HG02938 (cell line): ENCODE data around the gene FAM171A1.

ENCODE experiments used
- ATAC-seq: cut with Tn5 transposase; IDR thresholded peaks from one replicate; pipeline ENCODE4 v1.9.1; 2021; ENCODE audit warnings: mild to moderate bottlenecking, moderate library complexity; ENCODE audit not compliant: unreplicated experiment

The FAM171A1 gene

GRCh38 chr10:15253951-15254807 lies 116.9 kb downstream of the FAM171A1 start:
- ATAC-seq: no peak

DNA sequence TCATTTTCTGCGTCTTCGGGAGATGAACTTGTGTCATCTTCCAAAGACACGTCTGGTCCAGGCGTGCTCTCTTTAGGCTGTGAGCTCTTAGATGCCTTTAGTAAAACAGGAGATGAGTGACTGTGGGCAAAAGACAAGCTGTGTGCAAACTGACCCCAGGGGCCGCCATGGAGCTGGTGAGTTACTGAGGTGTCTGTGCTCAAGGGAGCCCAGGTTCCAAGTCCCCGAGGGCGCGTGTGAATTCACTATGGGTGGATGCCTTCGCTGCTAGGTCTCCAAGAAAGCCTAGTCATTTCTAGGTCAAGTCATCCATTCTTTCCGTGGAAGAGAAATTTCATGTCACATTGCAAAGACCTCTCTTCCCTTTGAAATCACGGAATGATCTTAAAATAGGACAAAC lies 118.7 kb downstream of the FAM171A1 start:
- no peak for ATAC-seq

- ATAC-seq: no peak
Measured at GRCh38 chr10:15251791-15252380, 119.2 kb downstream of the FAM171A1 start.

GRCh38 chr10:15245530-15245929 lies 125.6 kb downstream of the FAM171A1 start:
- ATAC-seq: no peak

DNA sequence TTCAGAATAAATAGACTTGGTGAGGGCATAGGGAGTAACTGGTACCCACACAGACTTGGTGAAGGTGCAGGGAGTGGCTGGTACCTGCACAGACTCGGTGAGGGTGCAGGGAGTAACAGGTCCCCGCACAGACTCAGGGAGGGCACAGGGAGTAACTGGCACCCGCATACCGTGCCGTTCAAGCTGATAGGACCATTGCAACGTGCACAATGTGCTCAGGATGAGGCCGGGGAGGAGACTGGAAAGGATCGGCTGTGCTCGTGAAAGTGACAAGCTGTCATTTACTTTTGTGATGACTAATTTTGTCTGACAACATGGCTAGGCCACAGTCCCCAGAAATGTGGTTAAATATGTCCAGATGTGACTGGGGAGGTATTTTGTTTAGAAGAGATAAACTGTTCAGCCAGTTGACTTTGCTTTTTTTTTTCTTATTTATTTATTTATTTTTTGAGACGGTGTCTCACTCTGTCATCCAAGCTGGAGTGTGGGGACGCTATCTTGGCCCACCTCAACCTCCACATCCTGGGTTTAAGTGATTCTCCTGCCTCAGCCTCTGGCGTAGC lies 126.4 kb downstream of the FAM171A1 start:
- ATAC-seq: no peak

GRCh38 chr10:15242261-15242840 lies 128.7 kb downstream of the FAM171A1 start:
- ATAC-seq: no peak

- ATAC-seq: no peak
Measured at GRCh38 chr10:15241306-15241705, 129.8 kb downstream of the FAM171A1 start.

- no peak for ATAC-seq
Measured at GRCh38 chr10:15238555-15239335, 132.3 kb downstream of the FAM171A1 start.

- no peak for ATAC-seq
Measured at GRCh38 chr10:15237351-15237750, 133.7 kb downstream of the FAM171A1 start.

DNA sequence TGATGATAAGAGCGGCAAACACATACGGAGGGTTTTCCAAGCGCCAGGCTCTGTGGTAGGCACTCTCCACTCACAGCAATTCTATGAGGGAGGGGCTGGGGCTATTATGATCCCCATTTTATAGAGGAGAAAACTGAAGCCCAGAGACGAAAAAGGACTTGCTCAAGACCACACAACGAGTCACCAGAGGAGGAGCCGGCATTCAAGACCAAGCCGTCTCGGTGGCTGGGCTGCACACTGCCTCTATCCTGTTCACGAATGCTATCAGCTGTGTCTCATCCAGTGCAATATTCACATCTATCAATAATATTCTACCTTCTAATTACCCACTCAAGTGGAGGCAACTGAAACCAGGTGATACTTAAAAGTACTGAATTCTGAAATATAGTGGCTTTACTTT lies 134.7 kb downstream of the FAM171A1 start:
- ATAC-seq: no peak

DNA sequence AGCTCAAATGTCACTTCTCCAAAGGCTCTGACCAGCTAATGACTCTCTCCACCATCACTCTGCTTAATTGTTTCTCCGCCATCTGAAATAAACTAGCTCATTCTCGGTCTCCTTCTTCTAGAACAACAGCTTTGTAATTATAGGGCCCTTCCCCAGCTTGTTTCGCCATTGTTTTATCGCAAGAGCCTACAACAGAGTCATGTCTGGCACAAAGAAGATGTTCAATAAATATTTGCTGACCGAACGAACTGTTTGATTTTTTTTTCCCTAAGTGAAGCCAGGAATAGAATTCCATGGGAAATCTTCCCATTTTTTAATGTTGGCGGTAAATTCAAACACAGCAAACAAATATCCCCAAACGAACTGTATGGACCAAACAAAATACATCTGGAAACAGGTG lies 138.8 kb downstream of the FAM171A1 start:
- ATAC-seq: no peak

DNA sequence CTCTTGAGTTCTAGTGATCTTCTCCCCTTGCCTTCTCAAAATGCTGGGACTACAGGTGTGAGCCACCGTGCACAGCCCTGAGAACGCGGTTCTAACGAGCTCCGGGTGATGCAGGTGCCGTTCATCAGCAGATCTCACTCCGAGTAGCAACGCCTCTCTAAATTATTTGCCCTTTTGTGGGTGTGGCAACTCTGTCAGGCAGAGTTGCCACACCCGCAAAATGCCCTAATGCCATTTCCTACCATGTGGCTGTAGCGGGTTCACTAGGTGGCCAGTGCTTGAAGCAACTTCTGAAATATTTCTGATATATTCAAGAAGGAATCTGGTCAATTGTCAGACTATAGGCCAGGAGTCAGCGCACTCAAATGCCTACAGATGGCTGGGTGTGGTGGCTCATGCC lies 139.7 kb downstream of the FAM171A1 start:
- ATAC-seq: no peak

- no peak for ATAC-seq
Measured at GRCh38 chr10:15230257-15230656, 140.8 kb downstream of the FAM171A1 start.

GRCh38 chr10:15229268-15229667 lies 141.8 kb downstream of the FAM171A1 start:
- ATAC-seq: no peak

DNA sequence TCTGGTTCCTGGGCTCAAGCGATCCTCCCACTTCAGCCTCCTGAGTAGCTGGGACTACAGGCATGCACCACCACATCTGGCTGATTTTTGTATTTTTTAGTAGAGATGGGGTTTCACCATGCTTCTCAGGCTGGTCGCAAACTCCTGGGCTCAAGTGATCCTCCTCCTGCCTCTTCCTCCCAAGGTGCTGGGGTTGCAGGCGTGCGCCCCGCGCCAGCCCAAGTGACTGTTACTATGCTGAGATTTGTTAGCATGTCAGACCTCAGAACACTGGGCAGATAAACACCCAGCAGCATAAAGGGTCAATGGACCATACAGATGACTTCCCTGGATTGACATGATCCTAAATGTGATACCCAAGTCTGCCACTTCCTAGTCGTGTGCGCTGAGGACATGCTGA lies 142.7 kb downstream of the FAM171A1 start:
- ATAC-seq: no peak

- no peak for ATAC-seq
Measured at GRCh38 chr10:15227611-15228372, 143.3 kb downstream of the FAM171A1 start.

- ATAC-seq: no peak
Measured at GRCh38 chr10:15225511-15225910, 145.6 kb downstream of the FAM171A1 start.

DNA sequence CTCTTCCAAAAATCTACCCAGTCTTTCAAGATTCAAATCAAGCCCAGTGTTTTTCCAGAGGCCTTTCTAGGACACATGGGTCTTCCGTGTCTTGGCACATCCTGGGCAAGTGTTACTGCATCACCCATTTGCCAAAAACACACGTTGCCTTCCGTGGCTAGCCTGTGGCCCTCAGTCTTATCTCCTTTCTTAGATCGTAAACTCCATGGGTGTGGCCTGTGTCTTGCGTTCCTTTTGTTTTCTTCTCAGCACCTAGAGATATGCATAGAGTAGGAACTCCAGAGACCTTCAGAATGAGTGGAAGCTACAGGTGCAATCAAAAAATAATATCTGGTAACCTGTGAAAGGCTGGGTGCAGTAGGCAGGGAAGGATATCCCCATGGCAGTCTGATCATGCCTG lies 146.1 kb downstream of the FAM171A1 start:
- no peak for ATAC-seq

GRCh38 chr10:15223174-15223573 lies 147.9 kb downstream of the FAM171A1 start:
- ATAC-seq: no peak

DNA sequence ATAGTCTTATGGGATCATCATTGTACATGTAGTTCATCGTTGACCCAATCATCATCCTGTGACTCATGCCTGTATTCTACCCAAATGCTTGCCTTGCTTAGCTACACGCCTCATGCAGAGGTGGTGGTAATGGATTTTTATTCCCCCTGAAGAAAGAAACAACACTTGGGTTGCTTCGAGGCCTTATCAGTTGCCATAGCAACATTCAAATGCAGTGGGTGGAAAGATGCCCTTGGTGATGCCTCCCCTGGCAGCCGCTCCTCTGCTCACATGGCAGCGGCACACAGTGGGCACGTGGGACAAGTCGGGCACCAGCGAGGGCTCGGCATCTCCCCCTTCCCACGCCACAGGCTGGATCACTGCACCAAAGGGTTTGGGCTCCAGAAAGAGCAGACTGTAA lies 148.6 kb downstream of the FAM171A1 start:
- no peak for ATAC-seq
